Gastroesophageal sphincter (tissue), 4 donors: ENCODE data around the gene RBM6. TPM values are rescaled to one million over a fixed set of nuclear protein-coding genes. Genes with fewer than 3 reads are reported as not detected.
"Not testable (repeated sequence)": the region's sequence is repeated elsewhere in the genome, so short reads cannot be mapped to it uniquely, and the experiment has no call there.

Source experiments
- ATAC-seq: fragments of 150-250 bp; one replicate; pipeline ENCODE4 v1.9.1; 2016; ENCODE audit warnings: mild to moderate bottlenecking, moderate library complexity
- H3K27ac ChIP-seq, 4 donors: fragments of 200-600 bp; sonication (generic) in 3 of 4; 1 replicate in 3 of 4; 2 replicates in 1 of 4; pipeline ENCODE4 v1.5.1; 2016 to 2019
- H3K27me3 ChIP-seq: fragments of 200-600 bp; sonication (generic); one replicate; pipeline ENCODE4 v1.5.1; 2019
- H3K36me3 ChIP-seq, 2 donors: fragments of 200-600 bp; sonication (generic); one replicate each; pipeline ENCODE4 v1.5.1; 2019; ENCODE audit warnings: control low read depth in 1 of 2
- H3K4me1 ChIP-seq, 3 donors: fragments of 200-600 bp; sonication (generic); 1 replicate in 2 of 3; 2 replicates in 1 of 3; pipeline ENCODE4 v1.5.1; 2016 to 2019; ENCODE audit warnings: control low read depth in 2 of 3
- H3K4me3 ChIP-seq, 2 donors: fragments of 200-600 bp; sonication (generic); one replicate each; pipeline ENCODE4 v1.5.1; 2019; ENCODE audit warnings: mild to moderate bottlenecking in 1 of 2, moderate library complexity in 1 of 2
- H3K9me3 ChIP-seq, 3 donors: fragments of 200-600 bp; sonication (generic); one replicate each; pipeline ENCODE4 v1.5.1; 2017 to 2019; ENCODE audit warnings: control low read depth in 2 of 3
- CTCF ChIP-seq, 4 experiments: fragments of 200-600 bp in 2 of 4; fragments of 450-650 bp in 2 of 4; sonication (generic) in 1 of 4; IDR thresholded peaks; one replicate each; pipeline ENCODE4 v1.5.1; 2017 to 2019; ENCODE audit warnings: antibody characterized with exemption in 4 of 4, mild to moderate bottlenecking in 2 of 4, moderate library complexity in 2 of 4
- EP300 ChIP-seq: sonication (generic); formaldehyde crosslinking; IDR thresholded peaks from one replicate; pipeline ENCODE4 v1.6.1; 2017; ENCODE audit warnings: antibody characterized with exemption, mild to moderate bottlenecking
- POLR2A ChIP-seq, 2 donors: fragments of 450-650 bp; IDR thresholded peaks; one replicate each; pipeline ENCODE4 v1.6.1; 2017; ENCODE audit warnings: antibody characterized with exemption in 2 of 2, mild to moderate bottlenecking in 2 of 2, moderate library complexity in 1 of 2
- POLR2AphosphoS5 ChIP-seq: sonication (generic); formaldehyde crosslinking; IDR thresholded peaks from one replicate; pipeline ENCODE4 v1.6.1; 2017; ENCODE audit warnings: antibody characterized with exemption
- WGBS, 2 donors: methylation state at CpG; one replicate each; pipeline ENCODE4 v1.1.5; 2018; ENCODE audit warnings: low coverage in 1 of 2; 5-methylcytosine and 5-hydroxymethylcytosine counted together
- total RNA-seq, 4 donors: library from RNA; depleted of rRNA; stranded (reverse); fragments of >200 nt; gene quantifications; one replicate each; pipeline ENCODE4 v1.1.0, GENCODE V29; 2016

The RBM6 gene
- total RNA-seq, 4 donors from 2014 or later = 39.0 to 135 (median 84.2) TPM

DNA sequence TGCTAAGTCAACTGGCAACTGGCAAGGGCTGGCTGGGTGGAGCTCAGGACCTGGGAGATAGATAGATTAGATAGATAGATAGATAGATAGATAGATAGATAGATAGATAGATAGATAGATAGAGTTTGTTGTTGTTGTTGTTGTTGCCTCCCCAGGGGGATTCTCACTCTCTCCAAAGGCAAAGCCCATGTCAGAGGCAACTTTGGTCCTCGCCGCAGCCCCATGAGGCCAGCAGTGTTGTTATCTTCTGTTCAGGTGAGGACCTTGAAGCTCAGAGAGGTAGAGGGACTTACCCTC is 28.9 kb upstream of the RBM6 start:
- H3K27me3 ChIP-seq = no peaks in the 10 kb centered on the region
- no peaks in the 10 kb centered on the region for H3K9me3 ChIP-seq
- H3K4me3 ChIP-seq = no peak overlapping the region
- H3K36me3 ChIP-seq = peaks cover 0 to 51% of the 10 kb centered on the region in 2 donors
- H3K27ac ChIP-seq = no peak overlapping the region
- WGBS, 2 donors = 100% methylated on average over 2 of the region's 2 CpGs; no CpG with 5 or more reads in 1 of the 2 donors
- no peak for TF ChIP-seq POLR2AphosphoS5
- TF ChIP-seq CTCF (IDR thresholded peaks at IDR 0.05) = no peak
- no peak for TF ChIP-seq POLR2A (IDR thresholded peaks at IDR 0.05)
- TF ChIP-seq EP300 = no peak
- peaks cover 0 to 7% (median 3%) of the 10 kb centered on the region in 3 donors for H3K4me1 ChIP-seq
- no peak for ATAC-seq

DNA sequence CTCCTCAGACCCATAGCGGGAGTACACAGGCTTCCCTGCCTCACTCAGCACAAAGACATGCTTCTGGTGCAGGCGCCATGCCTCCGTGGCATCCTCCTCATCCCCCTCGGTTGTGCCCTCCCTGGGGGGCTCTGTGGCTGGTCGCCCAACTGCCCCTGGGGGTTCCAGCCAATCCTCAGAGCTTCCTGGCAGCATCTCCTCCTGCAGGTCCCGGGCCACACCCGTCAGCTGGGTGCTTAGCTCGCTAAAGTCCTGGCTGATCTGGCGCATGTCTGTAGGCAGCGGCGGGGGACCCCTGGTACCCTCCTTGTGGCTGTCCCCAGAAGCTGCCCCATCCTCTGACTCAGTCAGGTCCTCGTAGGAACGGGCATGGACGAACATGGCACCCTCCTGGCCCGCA is 28.3 kb upstream of the RBM6 start:
- Histone ChIP-seq H3K4me1 (peaks cover 0 to 1% (median 0%) of the 10 kb centered on the region in 3 donors), H3K27ac (no peak overlapping the region), H3K4me3 (no peak overlapping the region), H3K36me3 (peaks cover 0 to 51% of the 10 kb centered on the region in 2 donors), H3K9me3 (no peaks in the 10 kb centered on the region), H3K27me3 (no peaks in the 10 kb centered on the region)
- TF ChIP-seq CTCF (IDR thresholded peaks at IDR 0.05) = no peak
- TF ChIP-seq POLR2A (IDR thresholded peaks at IDR 0.05) = no peak
- no peak for TF ChIP-seq EP300
- TF ChIP-seq POLR2AphosphoS5 = no peak
- WGBS, 2 donors = no CpG with 5 or more reads among the region's 15 CpGs
- ATAC-seq = no peak

DNA sequence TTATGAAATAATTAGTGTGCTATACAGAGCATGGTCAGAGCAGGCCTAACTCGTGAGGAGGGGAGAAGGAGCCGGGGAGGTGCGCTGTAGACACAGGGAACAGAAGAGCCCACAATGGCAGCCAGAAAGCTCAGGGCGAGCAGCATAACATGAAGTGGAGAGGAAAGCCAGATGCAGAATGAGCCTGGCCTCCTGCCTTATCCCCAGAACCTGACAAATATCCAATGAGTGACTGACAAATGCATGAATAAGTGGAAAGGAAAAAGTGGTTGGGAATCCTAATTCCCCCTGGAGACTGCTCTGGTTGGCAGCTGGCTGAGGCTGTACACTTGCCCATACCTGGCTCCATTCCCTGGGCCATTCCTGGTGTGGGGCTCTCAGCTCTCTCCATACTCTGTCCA is 27.1 kb upstream of the RBM6 start:
- H3K36me3 ChIP-seq = peaks cover 0 to 51% of the 10 kb centered on the region in 2 donors
- TF ChIP-seq POLR2AphosphoS5 (no peak), CTCF (IDR thresholded peaks at IDR 0.05) (no peak), POLR2A (IDR thresholded peaks at IDR 0.05) (no peak), EP300 (no peak)
- WGBS, 2 donors = 65 to 89% methylated on average over 4 of the region's 4 CpGs

DNA sequence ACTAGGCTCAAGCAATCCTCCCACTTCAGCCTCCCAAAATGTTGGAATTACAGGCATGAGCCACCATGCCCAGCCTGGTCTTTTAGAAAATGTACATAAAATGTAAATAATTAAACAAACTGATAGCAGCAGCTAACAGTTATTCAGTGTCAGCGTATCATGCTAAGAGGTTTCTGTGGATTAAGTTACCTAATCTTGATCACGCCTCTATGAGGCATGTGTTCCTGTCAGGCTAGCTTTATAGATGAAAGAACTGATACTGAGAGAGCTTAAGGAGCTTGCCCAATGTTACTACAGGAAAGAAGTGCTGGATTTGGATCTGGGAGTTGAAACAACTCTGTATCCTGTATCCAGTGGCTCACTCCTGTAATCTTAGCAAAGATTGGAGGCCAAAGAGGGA is 25.0 kb upstream of the RBM6 start:
- no peaks in the 10 kb centered on the region for H3K4me1 ChIP-seq
- no peak overlapping the region for H3K4me3 ChIP-seq
- H3K9me3 ChIP-seq = no peaks in the 10 kb centered on the region
- H3K27ac ChIP-seq = no peak overlapping the region
- peaks cover 0 to 34% of the 10 kb centered on the region in 2 donors for H3K36me3 ChIP-seq
- 100% methylated on average over 2 of the region's 2 CpGs for WGBS, 2 donors
- no peak for TF ChIP-seq POLR2AphosphoS5
- TF ChIP-seq POLR2A (IDR thresholded peaks at IDR 0.05) = no peak
- TF ChIP-seq CTCF (IDR thresholded peaks at IDR 0.05) = no peak
- no peak for TF ChIP-seq EP300
- no peak for ATAC-seq
- no peaks in the 10 kb centered on the region for H3K27me3 ChIP-seq

More for the DNA sequence above, 27.1 kb upstream of the RBM6 start:
- H3K4me1 ChIP-seq = no peaks in the 10 kb centered on the region
- H3K4me3 ChIP-seq = no peak overlapping the region
- no peaks in the 10 kb centered on the region for H3K9me3 ChIP-seq
- no peak overlapping the region for H3K27ac ChIP-seq
- no peak for ATAC-seq
- no peaks in the 10 kb centered on the region for H3K27me3 ChIP-seq

DNA sequence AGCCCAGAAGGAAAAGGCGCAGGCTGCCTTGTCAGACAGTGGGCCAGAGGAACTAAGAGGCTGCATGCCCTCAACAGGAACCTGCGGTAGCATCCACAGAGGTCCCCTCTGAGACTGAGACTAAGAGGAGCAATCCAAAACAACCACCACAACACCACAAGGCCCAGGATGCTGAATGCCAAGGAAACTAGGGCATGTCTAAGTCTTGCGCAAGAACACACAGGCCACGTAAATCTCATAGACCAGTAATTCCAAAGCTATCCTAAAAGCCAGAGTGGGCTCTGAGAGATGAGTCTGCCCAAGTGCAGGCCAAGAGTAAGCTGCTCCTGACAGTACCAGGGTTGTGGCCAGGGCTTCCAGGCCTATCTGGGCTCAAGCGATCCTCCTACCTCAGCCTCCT is 23.3 kb upstream of the RBM6 start:
- 80 to 88% methylated on average over 2 of the region's 5 CpGs for WGBS, 2 donors
- peaks cover 0 to 16% of the 10 kb centered on the region in 2 donors for H3K36me3 ChIP-seq
- no peaks in the 10 kb centered on the region for H3K4me1 ChIP-seq
- no peak overlapping the region for H3K4me3 ChIP-seq
- H3K9me3 ChIP-seq = no peaks in the 10 kb centered on the region
- TF ChIP-seq EP300 (no peak), POLR2A (IDR thresholded peaks at IDR 0.05) (no peak), POLR2AphosphoS5 (no peak), CTCF (IDR thresholded peaks at IDR 0.05) (no peak)
- ATAC-seq = peak; percentile 36
- H3K27me3 ChIP-seq = no peaks in the 10 kb centered on the region
- H3K27ac ChIP-seq = no peak overlapping the region

GRCh38 chr3:49917806-49918590 is 22.0 kb upstream of the RBM6 start:
- not testable (repeated sequence) for H3K4me3 ChIP-seq, H3K4me1 ChIP-seq, ATAC-seq, H3K9me3 ChIP-seq, H3K36me3 ChIP-seq, H3K27ac ChIP-seq, H3K27me3 ChIP-seq
- WGBS, 2 donors = 81 to 94% methylated on average over 9 to 14 of the region's 19 CpGs
